HS-5 (cell line): ENCODE measurements around the gene CLCN5.

ENCODE experiments used
- DNase-seq: peaks from one replicate; pipeline ENCODE4 v3.0.0-alpha.2; 2012; ENCODE audit warnings: low read depth

CLCN5 gene

GRCh38 chrX:49922291-49923241, at the start of gene CLCN5:
TSS of gene CLCN5 (plus strand) at chrX:49922596. CDS start at chrX:49925299, 2,703 bp downstream.
- DNase-seq, result peak; percentile 67

- DNase-seq, result no peak
These were observed 45.6 kb upstream of the CLCN5 start for GRCh38 chrX:49876750-49877149.

DNA sequence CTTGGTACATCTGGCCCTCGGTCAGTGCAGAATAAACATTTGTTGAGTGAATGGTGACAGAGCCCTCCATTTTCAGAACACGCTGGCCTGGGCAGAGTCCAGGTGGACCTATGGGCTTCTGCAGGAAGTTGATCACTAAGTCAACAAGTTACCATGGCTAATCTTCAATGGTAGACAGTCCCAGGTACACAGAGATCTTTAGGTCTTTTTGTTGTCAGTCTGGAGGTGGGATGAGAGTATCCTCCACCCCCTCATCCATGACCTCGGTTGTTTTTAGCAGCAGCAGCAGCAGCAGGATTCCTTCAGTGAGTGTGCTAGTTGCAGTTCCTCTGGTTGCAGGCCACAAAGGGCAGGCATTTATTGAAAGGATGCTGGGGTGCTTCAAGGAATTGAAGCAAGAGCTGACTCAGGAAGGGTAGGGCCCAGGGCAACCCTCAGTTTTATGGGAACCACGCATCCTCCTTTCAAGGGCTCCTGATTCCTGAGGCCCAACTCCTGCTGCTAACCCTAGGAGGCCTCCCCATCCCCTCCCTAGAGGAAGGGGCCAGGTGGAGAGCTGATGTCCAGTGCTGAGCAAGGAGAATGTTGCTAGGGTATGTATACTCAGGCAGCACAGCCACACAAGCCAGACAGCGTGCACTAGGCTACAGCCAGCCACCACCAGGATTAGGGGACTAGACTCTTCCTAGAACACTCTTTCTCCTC, 44.8 kb upstream of the CLCN5 start:
- no peak for DNase-seq

DNA sequence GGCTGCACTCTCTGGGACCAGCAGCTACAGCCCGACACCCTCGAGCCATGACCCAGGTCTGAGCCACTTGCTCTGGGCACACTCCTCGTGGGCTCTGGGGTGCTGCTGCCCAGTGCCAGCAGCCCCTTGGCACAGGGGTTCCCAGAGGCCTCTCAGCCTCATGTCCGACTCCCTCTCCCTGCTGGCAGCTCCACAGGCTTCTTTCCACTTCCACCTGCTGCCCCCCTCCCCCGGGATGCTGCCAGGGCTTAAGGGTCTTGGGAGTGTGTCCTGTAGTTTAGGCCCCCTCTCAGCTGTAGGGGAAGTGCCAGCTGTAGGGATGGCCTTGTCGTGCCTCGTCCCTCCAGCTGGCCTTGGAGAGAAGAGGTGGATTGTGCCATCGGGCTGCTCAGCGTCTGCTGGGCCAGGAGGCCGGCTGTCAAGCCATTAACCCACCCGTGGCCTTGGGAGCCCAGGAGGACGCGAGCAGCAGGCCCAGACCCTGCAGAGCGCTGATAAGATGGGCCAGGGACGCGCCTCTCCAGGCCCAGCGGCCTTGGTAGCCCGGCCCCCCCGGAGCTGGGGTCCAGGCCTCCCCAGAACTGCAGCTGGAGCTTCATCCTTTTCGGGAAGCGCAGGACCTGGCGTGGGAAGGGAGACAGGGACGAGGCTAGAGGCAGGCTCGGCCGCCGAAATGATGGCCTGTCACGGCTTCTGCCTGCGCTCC, 44.1 kb upstream of the CLCN5 start:
- no peak for DNase-seq

GRCh38 chrX:49878834-49879655, 43.4 kb upstream of the CLCN5 start, which contains the start of gene USP27X:
TSS of gene USP27X (plus strand) at chrX:49879484. CDS start at chrX:49880308, 824 bp downstream.
- DNase-seq, result peak; percentile 63

GRCh38 chrX:49879656-49880277, 42.6 kb upstream of the CLCN5 start:
- DNase-seq, result no peak

DNA sequence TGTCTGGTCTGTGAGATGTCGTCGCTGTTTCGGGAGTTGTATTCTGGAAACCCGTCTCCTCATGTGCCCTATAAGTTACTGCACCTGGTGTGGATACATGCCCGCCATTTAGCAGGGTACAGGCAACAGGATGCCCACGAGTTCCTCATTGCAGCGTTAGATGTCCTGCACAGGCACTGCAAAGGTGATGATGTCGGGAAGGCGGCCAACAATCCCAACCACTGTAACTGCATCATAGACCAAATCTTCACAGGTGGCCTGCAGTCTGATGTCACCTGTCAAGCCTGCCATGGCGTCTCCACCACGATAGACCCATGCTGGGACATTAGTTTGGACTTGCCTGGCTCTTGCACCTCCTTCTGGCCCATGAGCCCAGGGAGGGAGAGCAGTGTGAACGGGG, 41.7 kb upstream of the CLCN5 start:
- no peak for DNase-seq

GRCh38 chrX:49884290-49884862, 38.0 kb upstream of the CLCN5 start:
- no peak for DNase-seq

GRCh38 chrX:49892542-49892941, 29.9 kb upstream of the CLCN5 start:
- no peak for DNase-seq

- no peak for DNase-seq
These were observed 25.4 kb upstream of the CLCN5 start for GRCh38 chrX:49896951-49897350.

GRCh38 chrX:49901048-49901447, 21.3 kb upstream of the CLCN5 start:
- no peak for DNase-seq

DNA sequence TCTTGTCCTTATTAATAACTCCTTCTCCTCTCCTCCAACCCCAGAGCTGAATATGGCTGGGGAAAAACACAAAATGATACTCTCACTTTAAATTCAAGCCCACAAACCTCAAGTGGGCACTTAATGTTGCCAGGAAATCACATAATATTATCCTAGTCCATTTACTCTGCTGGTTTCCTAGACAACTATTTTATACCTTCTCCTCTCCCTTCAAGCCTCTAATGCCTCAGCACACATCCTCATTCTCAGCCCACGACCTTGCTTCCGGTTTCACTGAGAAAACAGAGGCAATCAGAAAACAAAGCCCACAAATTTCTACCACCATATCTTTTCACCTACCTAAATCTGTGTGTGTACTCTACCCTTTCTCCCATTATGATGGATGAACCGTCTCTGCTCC, 12.1 kb upstream of the CLCN5 start:
- DNase-seq, result no peak

GRCh38 chrX:49912086-49912485, 10.3 kb upstream of the CLCN5 start:
- no peak for DNase-seq

- no peak for DNase-seq
These were observed 9.5 kb upstream of the CLCN5 start for GRCh38 chrX:49912861-49913260.

DNA sequence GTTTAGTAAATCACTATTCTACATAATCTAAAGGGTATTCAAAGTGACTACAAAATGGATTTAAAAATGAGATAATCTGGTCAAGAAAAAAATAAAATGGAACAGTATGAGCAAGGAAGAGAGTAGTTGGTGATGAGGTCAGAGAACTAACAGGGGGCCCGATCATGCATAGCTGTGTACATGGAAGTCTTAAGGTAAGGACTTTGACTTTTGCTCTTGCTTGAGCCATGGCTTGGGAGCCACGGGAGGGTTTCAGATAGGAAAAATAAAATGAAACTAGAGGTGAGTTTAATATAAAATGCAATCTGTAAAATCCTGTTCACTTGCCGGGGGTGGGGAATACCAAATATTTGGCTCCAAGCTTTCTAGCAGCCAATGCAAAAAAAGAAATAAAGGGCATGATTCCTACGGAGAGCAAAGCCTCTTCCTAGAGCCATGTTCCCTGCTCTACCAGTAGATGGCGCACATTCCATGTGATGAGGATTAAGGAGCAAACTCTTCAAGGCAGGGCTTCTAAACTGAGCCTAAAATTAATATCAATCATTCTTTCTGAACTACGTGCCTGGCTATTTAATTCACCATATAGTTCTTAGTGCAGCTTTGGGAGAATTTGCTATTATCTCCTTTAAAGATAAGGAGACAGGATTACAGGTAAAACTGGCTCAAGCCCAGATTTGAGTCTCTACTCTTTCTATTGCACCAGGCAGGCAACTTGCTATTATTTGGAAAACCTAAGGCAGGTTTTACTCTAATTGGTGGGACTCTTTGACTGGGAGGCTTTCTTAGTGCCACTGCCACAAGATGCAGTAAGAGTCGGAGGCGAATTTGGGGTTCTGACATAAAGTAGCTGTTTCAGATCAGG, 6.8 kb upstream of the CLCN5 start:
- no peak for DNase-seq

DNA sequence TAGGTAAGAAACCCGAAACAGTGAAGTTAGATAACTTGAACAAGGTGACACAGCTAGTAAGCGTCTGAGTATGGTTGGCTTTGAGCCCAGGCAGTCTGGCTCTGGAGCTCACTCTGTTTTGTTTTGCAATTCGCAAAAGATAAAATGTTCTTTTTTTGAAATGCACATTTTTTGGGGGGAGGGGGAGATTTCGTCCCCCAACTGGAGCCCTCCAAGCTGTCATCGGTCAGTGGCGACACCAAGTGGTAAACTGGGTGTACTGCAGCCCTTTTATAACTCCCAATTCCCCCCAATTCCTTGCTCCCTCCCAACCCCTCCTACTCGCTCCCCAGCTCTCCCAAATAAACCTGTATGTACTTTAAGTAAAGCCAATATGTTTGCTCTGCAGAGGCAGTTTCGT, 2.8 kb upstream of the CLCN5 start:
- DNase-seq, result no peak

DNA sequence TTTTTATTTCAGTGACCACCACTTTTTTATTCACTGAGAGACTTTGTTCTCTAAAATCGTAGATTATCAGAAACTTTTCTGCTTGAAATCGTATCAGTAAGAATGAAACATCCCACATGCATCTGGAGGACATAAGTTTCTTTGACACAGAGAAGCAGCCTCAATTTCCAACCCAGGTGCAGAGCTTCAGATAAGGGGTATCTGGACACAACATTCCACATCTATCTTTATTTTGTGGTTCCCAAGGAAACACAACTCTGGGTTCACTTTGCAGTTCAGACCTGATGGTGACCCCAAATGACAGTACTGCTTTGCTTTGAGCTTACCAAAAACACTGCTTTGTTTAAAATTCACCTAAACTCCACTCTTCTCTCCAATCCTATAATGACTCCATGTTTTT, 1.3 kb upstream of the CLCN5 start:
- DNase-seq, result no peak

GRCh38 chrX:49925176-49925575, 2.8 kb downstream of the CLCN5 start:
- DNase-seq, result no peak

- DNase-seq, result no peak
These were observed 7.6 kb downstream of the CLCN5 start for GRCh38 chrX:49930039-49930438.

GRCh38 chrX:49932791-49933190, 10.4 kb downstream of the CLCN5 start:
- no peak for DNase-seq
